HG02852 (cell line): ENCODE measurements around the gene ATN1.

Source experiments
- ATAC-seq: cut with Tn5 transposase; IDR thresholded peaks from one replicate; pipeline ENCODE4 v1.9.1; 2021; ENCODE audit warnings: mild to moderate bottlenecking, moderate library complexity; ENCODE audit not compliant: unreplicated experiment

Gene ATN1

GRCh38 chr12:6974180-6974579, 46.4 kb downstream of the ATN1 start:
- no peak for ATAC-seq

GRCh38 chr12:6975297-6976032, 47.7 kb downstream of the ATN1 start:
- ATAC-seq = no peak

- ATAC-seq = no peak
Measured at GRCh38 chr12:6977653-6978052, 49.9 kb downstream of the ATN1 start.

GRCh38 chr12:6978188-6978587, 50.4 kb downstream of the ATN1 start:
- ATAC-seq = no peak

DNA sequence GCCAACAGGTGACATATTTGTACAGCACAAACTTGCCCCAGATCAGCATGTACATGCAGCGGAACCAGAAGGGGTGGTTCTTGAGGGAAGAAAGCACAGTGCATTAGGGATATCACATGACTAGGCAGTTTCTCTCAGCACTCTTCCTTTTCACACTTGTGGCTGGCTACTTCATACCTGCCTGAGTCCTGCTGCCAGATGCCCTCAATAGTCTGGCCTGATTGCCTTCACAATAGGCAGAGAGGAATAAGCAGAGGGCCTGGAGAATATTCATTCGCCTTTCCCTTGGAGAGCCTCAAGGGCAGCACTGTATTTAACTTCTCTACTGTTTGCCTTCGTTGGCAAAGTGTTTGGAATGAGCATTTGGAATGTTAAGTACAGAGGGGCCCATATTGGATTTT, 50.9 kb downstream of the ATN1 start:
- ATAC-seq = no peak

GRCh38 chr12:6979021-6979420, 51.3 kb downstream of the ATN1 start:
- no peak for ATAC-seq

- ATAC-seq = no peak
Measured at GRCh38 chr12:6979453-6979852, 51.7 kb downstream of the ATN1 start.

- ATAC-seq = no peak
Measured at GRCh38 chr12:6980075-6980474, 52.3 kb downstream of the ATN1 start.

DNA sequence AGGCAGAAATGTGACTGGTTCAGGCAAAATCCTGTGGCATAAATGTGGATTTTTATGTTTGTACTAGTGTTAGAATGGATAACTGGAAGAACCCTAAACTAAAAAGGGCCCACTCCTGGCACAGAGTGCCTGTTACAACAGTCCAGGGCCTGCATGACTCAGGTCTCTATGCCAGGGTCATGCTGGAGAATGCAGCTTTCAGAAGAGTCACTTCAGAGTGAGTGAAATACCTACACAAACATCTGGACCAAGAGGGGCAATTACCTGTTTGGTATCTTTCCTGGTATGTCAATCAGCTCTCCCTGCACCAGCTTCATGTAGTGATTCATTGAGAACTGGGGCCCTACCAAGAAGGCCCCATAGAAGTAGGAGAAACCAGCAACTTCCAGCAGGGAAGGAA, 53.0 kb downstream of the ATN1 start:
- no peak for ATAC-seq

DNA sequence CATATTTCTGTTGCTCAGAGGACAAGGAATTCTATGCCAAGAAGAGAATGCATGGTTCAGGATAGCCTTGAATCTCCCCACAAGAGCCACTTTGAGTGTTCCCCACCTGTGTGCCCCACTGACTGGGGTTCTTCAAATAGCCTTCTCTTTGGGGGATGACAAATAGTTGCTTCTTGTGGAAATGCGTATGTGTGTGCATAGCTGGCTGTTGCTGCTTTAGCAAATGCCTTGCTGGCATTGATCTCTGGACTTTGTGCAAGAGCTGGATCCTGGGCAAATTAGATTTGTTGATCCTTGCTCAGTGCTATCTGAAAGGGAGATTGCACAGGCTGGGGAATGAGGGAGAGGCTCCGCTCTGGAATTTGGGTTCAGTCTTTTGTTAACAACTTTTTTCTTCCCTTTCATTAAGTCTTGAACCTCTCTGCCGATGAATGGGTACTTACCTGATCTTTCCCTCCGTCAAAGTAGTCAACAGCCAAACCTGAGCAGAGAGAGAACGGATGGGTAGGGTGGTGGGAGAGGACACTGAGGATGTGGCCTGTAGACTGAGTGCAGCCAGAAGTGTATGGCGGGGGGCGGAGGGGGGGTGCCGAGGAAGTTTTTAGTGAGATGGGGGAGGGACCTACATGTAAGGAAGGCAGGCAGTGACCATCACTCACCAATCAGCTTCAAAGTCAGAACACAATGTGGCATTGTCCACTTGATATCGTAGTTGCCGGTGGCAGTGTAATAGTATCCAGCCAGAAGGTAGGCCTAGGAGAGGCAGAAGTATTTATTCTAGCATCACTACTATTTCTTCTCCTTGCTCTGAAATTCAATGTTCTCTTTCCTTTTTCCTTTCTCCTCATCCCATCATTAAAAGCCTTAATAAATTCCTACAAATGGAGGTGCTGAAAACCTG, 53.6 kb downstream of the ATN1 start:
- no peak for ATAC-seq

DNA sequence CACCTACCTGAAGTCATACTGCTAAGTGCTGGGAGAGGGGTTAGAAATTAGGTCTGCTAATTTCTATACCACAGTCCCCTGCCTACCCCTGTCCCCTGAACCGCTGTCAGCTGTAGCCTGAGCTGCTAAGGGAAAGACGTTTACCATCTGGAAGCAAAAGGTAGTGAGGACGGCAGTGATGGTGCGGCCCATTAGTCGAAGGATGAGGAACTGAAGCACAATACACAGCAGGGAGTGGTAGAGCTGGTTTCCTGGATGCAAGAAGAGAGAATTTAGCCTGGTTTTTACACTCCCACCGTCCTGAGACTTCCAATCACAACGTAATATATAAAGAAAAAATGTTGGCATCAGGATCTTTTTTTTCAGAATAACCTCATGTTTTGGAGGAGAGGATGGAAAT, 54.8 kb downstream of the ATN1 start:
- ATAC-seq = no peak

DNA sequence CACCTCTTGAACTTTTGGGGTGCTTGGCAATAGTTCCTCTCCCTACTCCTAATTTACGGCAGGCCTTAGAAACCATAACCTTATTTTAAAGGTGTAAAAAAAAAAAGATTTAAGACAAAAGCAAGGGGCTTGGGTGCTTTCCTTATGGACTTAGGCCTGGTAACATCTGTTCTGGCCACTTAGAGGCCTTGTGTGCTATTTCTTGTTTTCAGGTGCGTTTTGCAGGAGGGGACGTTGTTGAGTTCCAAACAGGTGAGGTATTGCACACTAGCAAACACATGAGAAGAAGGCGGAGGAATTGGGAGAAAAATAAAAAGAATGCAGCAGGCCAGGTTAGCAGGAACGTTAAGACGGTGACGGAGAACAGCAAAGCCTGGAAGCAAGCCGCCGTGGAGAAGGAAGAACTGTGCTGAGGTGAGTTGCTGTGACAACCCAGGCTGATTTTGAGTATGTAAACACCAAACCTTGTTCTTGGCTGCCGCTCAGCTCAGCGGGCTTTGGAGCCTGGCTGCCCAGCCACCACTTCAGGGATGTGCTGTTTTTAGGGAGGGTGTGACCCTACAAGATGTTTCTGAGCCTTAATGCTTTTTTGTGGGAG, 60.3 kb downstream of the ATN1 start:
- ATAC-seq = no peak
